GM23338 (cell line): ENCODE data around the gene BCL2L2. TPM values are rescaled to one million over a fixed set of nuclear protein-coding genes. Genes with fewer than 3 reads are reported as not detected.

Source experiments
- ATAC-seq: fragments of 200-7000 bp; cut with Tn5 transposase; 3 replicates; pipeline ENCODE4 v1.9.1; 2020
- DNase-seq: peaks from one replicate; pipeline ENCODE4 v3.0.0-alpha.2; 2015; ENCODE audit warnings: low spot score
- H2AFZ ChIP-seq: fragments of 200-600 bp; sonication (generic); 2 replicates; pipeline ENCODE4 v1.8.0; 2016; ENCODE audit warnings: antibody characterized with exemption, mild to moderate bottlenecking, moderate library complexity
- H3F3A ChIP-seq: fragments of 200-600 bp; sonication (generic); replicated peaks from 2 replicates; pipeline ENCODE4 v1.8.0; 2017; ENCODE audit warnings: antibody characterized with exemption, mixed run types, low read depth
- H3K27ac ChIP-seq: fragments of 200-600 bp; sonication (generic); 2 replicates; pipeline ENCODE4 v1.6.1; 2016; ENCODE audit warnings: low read depth
- H3K27me3 ChIP-seq: fragments of 200-600 bp; sonication (generic); 2 replicates; pipeline ENCODE4 v1.8.0; 2016; ENCODE audit warnings: mild to moderate bottlenecking, mixed run types, moderate library complexity; ENCODE audit not compliant: insufficient read depth
- H3K36me3 ChIP-seq: fragments of 200-600 bp; sonication (generic); 2 replicates; pipeline ENCODE4 v1.8.0; 2016; ENCODE audit warnings: mild to moderate bottlenecking; ENCODE audit not compliant: insufficient read depth
- H3K4me1 ChIP-seq: fragments of 200-600 bp; sonication (generic); 2 replicates; pipeline ENCODE4 v1.8.0; 2016; ENCODE audit warnings: mild to moderate bottlenecking, moderate library complexity; ENCODE audit not compliant: insufficient read depth
- H3K4me2 ChIP-seq: fragments of 200-600 bp; sonication (generic); 2 replicates; pipeline ENCODE4 v1.7.1; 2017; ENCODE audit warnings: mixed run types
- H3K4me3 ChIP-seq: fragments of 200-600 bp; sonication (generic); 2 replicates; pipeline ENCODE4 v1.6.1; 2016; ENCODE audit warnings: mixed run types
- H3K79me2 ChIP-seq: fragments of 200-600 bp; sonication (generic); replicated peaks from 2 replicates; pipeline ENCODE4 v1.8.0; 2017; ENCODE audit warnings: mild to moderate bottlenecking; ENCODE audit not compliant: insufficient read depth
- H3K9me2 ChIP-seq: fragments of 200-600 bp; sonication (generic); 2 replicates; pipeline ENCODE4 v1.8.0; 2017; ENCODE audit not compliant: insufficient read depth
- H4K20me1 ChIP-seq: fragments of 200-600 bp; sonication (generic); replicated peaks from 2 replicates; pipeline ENCODE4 v1.8.0; 2017; ENCODE audit warnings: mild to moderate bottlenecking; ENCODE audit not compliant: insufficient read depth
- H3K27ac Mint-ChIP-seq: 2 replicates; pipeline ENCODE4 v1.8.0; 2020; ENCODE audit warnings: inconsistent platforms, mild to moderate bottlenecking, moderate library complexity, mixed read lengths
- H3K27me3 Mint-ChIP-seq: 3 replicates; pipeline ENCODE4 v1.8.0; 2022; ENCODE audit warnings: low read depth, mild to moderate bottlenecking, moderate library complexity, mixed read lengths, inconsistent platforms; ENCODE audit not compliant: insufficient read depth, poor library complexity
- H3K36me3 Mint-ChIP-seq: 3 replicates; pipeline ENCODE4 v1.8.0; 2021; ENCODE audit warnings: low read depth, mild to moderate bottlenecking, inconsistent platforms, moderate library complexity, mixed read lengths
- H3K4me1 Mint-ChIP-seq: 3 replicates; pipeline ENCODE4 v1.8.0; 2020; ENCODE audit warnings: mild to moderate bottlenecking, inconsistent platforms, mixed read lengths
- H3K4me3 Mint-ChIP-seq: 3 replicates; pipeline ENCODE4 v1.8.0; 2021; ENCODE audit warnings: moderate library complexity, mild to moderate bottlenecking, inconsistent platforms, mixed read lengths
- H3K9me3 Mint-ChIP-seq: 3 replicates; pipeline ENCODE4 v1.8.0; 2020; ENCODE audit warnings: moderate library complexity, mild to moderate bottlenecking, inconsistent platforms, mixed read lengths
- CREB1 ChIP-seq: fragments of 250-450 bp; sonication (Bioruptor Pico); IDR thresholded peaks from 2 replicates; pipeline ENCODE4 v1.5.0; 2020; ENCODE audit warnings: low read depth, mild to moderate bottlenecking, moderate library complexity
- CTCF ChIP-seq, 2 experiments: fragments of 200-600 bp in 1 of 2; sonication (generic) in 1 of 2; conservative IDR thresholded peaks; 2 replicates each; pipeline versions ENCODE4 v1.5.1 to v1.6.1; 2016 to 2017; ENCODE audit warnings: antibody characterized with exemption in 2 of 2, low read depth in 2 of 2, mild to moderate bottlenecking in 2 of 2, moderate library complexity in 1 of 2
- ETS1 ChIP-seq: IDR thresholded peaks from 2 replicates; pipeline ENCODE4 v1.6.1; 2016; ENCODE audit warnings: antibody characterized with exemption
- EZH2phosphoT487 ChIP-seq: fragments of 200-600 bp; sonication (generic); IDR thresholded peaks from one replicate; pipeline ENCODE4 v1.8.1; 2018; ENCODE audit warnings: antibody characterized with exemption; ENCODE audit not compliant: unreplicated experiment
- JUNB ChIP-seq: IDR thresholded peaks from one replicate; pipeline ENCODE4 v1.6.1; 2016; ENCODE audit warnings: antibody characterized with exemption; ENCODE audit not compliant: unreplicated experiment
- NANOG ChIP-seq: IDR thresholded peaks from 2 replicates; pipeline ENCODE4 v1.6.1; 2016; ENCODE audit warnings: antibody characterized with exemption, borderline replicate concordance
- POLR2AphosphoS5 ChIP-seq: IDR thresholded peaks from 2 replicates; pipeline ENCODE4 v1.6.1; 2016; ENCODE audit warnings: antibody characterized with exemption, low read depth
- REST ChIP-seq: IDR thresholded peaks from one replicate; pipeline ENCODE4 v1.6.1; 2018; ENCODE audit warnings: antibody characterized with exemption; ENCODE audit not compliant: unreplicated experiment
- STAT1 ChIP-seq: IDR thresholded peaks from one replicate; pipeline ENCODE4 v1.6.1; 2016; ENCODE audit warnings: antibody characterized with exemption; ENCODE audit not compliant: unreplicated experiment
- ZNF114 ChIP-seq: fragments of 250-450 bp; sonication (Bioruptor Pico); IDR thresholded peaks from 2 replicates; pipeline ENCODE4 v1.5.0; 2020; ENCODE audit warnings: mild to moderate bottlenecking, moderate library complexity
- ZNF331 ChIP-seq: fragments of 250-450 bp; sonication (Bioruptor Pico); IDR thresholded peaks from 2 replicates; pipeline ENCODE4 v1.5.0; 2020; ENCODE audit warnings: low read depth, mild to moderate bottlenecking, moderate library complexity
- ZNF462 ChIP-seq: fragments of 250-450 bp; sonication (Bioruptor Pico); IDR thresholded peaks from 2 replicates; pipeline ENCODE4 v1.5.0; 2020; ENCODE audit warnings: mild to moderate bottlenecking, moderate library complexity
- polyA plus RNA-seq: library from polyadenylated mRNA; unstranded; fragments of >200 nt; fragmentation: Nextera tagmentation; extraction: Ambion mirVana; gene quantifications from 2 replicates; pipeline ENCODE4 v1.2.1, GENCODE V29; 2016
- total RNA-seq: library from RNA; depleted of rRNA; stranded (reverse); fragments of >200 nt; shearing (Covaris generic); gene quantifications from 2 replicates; pipeline ENCODE4 v1.2.3, GENCODE V29; 2014

BCL2L2 gene
- total and polyA plus RNA-seq, 2 experiments from 2014 or later: 3.5 to 12.3 TPM

GRCh38 chr14:23310546-23310945, 3.9 kb downstream of the BCL2L2 start:
- Histone ChIP-seq H3K9me2 (no peaks in the 10 kb centered on the region), H2AFZ (no peak overlapping the region), H3K27ac (no peak overlapping the region), H3K4me3 (no peak overlapping the region), H3K27me3 (no peaks in the 10 kb centered on the region), H4K20me1 (no peaks in the 10 kb centered on the region; the same call in 1 of the 2 replicates), H3K4me2 (no peak overlapping the region), H3K4me1 (peaks cover 13% of the 10 kb centered on the region), H3F3A (peaks cover 11% of the 10 kb centered on the region; the same call in 1 of the 2 replicates), H3K36me3 (no peaks in the 10 kb centered on the region; the same call in 1 of the 2 replicates), H3K79me2 (peaks cover 11% of the 10 kb centered on the region; the same call in 1 of the 2 replicates)
- ATAC-seq (no peak), DNase-seq (no peak)
- no peak overlapping the region for H3K27ac Mint-ChIP-seq
- H3K4me3 Mint-ChIP-seq: no peak overlapping the region
- H3K36me3 Mint-ChIP-seq: peaks cover 24% of the 10 kb centered on the region; the same call in 2 of the 3 replicates
- H3K4me1 Mint-ChIP-seq: peaks cover 22% of the 10 kb centered on the region
- TF ChIP-seq NANOG (no peak), CTCF (conservative IDR thresholded peaks at IDR 0.05; ENCODE audit: low read depth in 2 of 2) (no peak), ZNF331 (CRISPR knock-in tag) (no peak), STAT1 (no peak), ZNF114 (CRISPR knock-in tag) (no peak), ZNF462 (CRISPR knock-in tag) (no peak), JUNB (no peak), ETS1 (no peak), REST (no peak), EZH2phosphoT487 (no peak), CREB1 (no peak), POLR2AphosphoS5 (no peak)
- peaks cover 5% of the 10 kb centered on the region for H3K27me3 Mint-ChIP-seq
- H3K9me3 Mint-ChIP-seq: no peaks in the 10 kb centered on the region
